C4-2B (cell line): ENCODE results near the gene PAK4.

Source experiments
- ZFX ChIP-seq: fragments of 450-650 bp; IDR thresholded peaks from 2 replicates; pipeline ENCODE4 v1.6.1; 2017
- TF ChIP-seq, protein P1 (sequence below): fragments of 450-650 bp; conservative IDR thresholded peaks from 2 replicates; pipeline ENCODE4 v1.5.1; 2017; ENCODE audit warnings: mild to moderate bottlenecking

GRCh38 chr19:39140594-39140993 is 15.0 kb downstream of the PAK4 start:
- TF ChIP-seq, protein P1, sequence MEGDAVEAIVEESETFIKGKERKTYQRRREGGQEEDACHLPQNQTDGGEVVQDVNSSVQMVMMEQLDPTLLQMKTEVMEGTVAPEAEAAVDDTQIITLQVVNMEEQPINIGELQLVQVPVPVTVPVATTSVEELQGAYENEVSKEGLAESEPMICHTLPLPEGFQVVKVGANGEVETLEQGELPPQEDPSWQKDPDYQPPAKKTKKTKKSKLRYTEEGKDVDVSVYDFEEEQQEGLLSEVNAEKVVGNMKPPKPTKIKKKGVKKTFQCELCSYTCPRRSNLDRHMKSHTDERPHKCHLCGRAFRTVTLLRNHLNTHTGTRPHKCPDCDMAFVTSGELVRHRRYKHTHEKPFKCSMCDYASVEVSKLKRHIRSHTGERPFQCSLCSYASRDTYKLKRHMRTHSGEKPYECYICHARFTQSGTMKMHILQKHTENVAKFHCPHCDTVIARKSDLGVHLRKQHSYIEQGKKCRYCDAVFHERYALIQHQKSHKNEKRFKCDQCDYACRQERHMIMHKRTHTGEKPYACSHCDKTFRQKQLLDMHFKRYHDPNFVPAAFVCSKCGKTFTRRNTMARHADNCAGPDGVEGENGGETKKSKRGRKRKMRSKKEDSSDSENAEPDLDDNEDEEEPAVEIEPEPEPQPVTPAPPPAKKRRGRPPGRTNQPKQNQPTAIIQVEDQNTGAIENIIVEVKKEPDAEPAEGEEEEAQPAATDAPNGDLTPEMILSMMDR, result no peak
- TF ChIP-seq ZFX, result no peak
